HEK293 (cell line): ENCODE measurements around the gene VTN.

Experiments
- AEBP2 ChIP-seq: fragments of 450-650 bp; formaldehyde crosslinking; IDR thresholded peaks from 2 replicates; pipeline ENCODE4 v1.5.1; 2016; ENCODE audit warnings: missing biosample characterization, missing genetic modification characterization, borderline replicate concordance
- FEZF1 ChIP-seq: fragments of 450-650 bp; formaldehyde crosslinking; IDR thresholded peaks from 2 replicates; pipeline ENCODE4 v1.5.1; 2016; ENCODE audit warnings: missing biosample characterization, missing genetic modification characterization
- GLIS2 ChIP-seq: fragments of 450-650 bp; formaldehyde crosslinking; IDR thresholded peaks from 2 replicates; pipeline ENCODE4 v1.5.1; 2016; ENCODE audit warnings: missing biosample characterization, missing genetic modification characterization
- INSM2 ChIP-seq: fragments of 450-650 bp; formaldehyde crosslinking; IDR thresholded peaks from 2 replicates; pipeline ENCODE4 v1.5.1; 2016; ENCODE audit warnings: missing biosample characterization, missing genetic modification characterization
- PRDM2 ChIP-seq: fragments of 450-650 bp; formaldehyde crosslinking; IDR thresholded peaks from 2 replicates; pipeline ENCODE4 v1.5.1; 2016; ENCODE audit warnings: missing biosample characterization, missing genetic modification characterization, borderline replicate concordance
- PRDM6 ChIP-seq: fragments of 450-650 bp; formaldehyde crosslinking; IDR thresholded peaks from 2 replicates; pipeline ENCODE4 v1.5.1; 2017; ENCODE audit warnings: missing biosample characterization, missing genetic modification characterization
- ZBTB1 ChIP-seq: fragments of 450-650 bp; formaldehyde crosslinking; IDR thresholded peaks from 2 replicates; pipeline ENCODE4 v1.5.1; 2016; ENCODE audit warnings: missing biosample characterization, missing genetic modification characterization
- ZBTB17 ChIP-seq: fragments of 450-650 bp; formaldehyde crosslinking; IDR thresholded peaks from 2 replicates; pipeline ENCODE4 v1.5.1; 2016; ENCODE audit warnings: missing biosample characterization, missing genetic modification characterization
- ZBTB20 ChIP-seq: fragments of 450-650 bp; formaldehyde crosslinking; IDR thresholded peaks from 2 replicates; pipeline ENCODE4 v1.5.1; 2016; ENCODE audit warnings: missing biosample characterization, missing genetic modification characterization
- ZBTB44 ChIP-seq: fragments of 450-650 bp; IDR thresholded peaks from 2 replicates; pipeline ENCODE4 v1.5.1; 2018; ENCODE audit warnings: missing biosample characterization, mild to moderate bottlenecking, missing genetic modification characterization
- ZEB2 ChIP-seq: fragments of 450-650 bp; formaldehyde crosslinking; IDR thresholded peaks from 2 replicates; pipeline ENCODE4 v1.5.1; 2016; ENCODE audit warnings: missing biosample characterization, missing genetic modification characterization
- ZFP37 ChIP-seq: fragments of 450-650 bp; formaldehyde crosslinking; IDR thresholded peaks from 2 replicates; pipeline ENCODE4 v1.5.1; 2016; ENCODE audit warnings: missing biosample characterization, missing genetic modification characterization
- ZNF324 ChIP-seq: fragments of 450-650 bp; formaldehyde crosslinking; IDR thresholded peaks from 2 replicates; pipeline ENCODE4 v1.5.1; 2016; ENCODE audit warnings: missing biosample characterization, missing genetic modification characterization
- ZNF341 ChIP-seq: fragments of 450-650 bp; formaldehyde crosslinking; IDR thresholded peaks from 2 replicates; pipeline ENCODE4; 2016; ENCODE audit warnings: low read depth, missing biosample characterization, missing genetic modification characterization
- ZNF37A ChIP-seq: fragments of 450-650 bp; IDR thresholded peaks from 2 replicates; pipeline ENCODE4 v1.5.1; 2018; ENCODE audit warnings: missing biosample characterization, missing genetic modification characterization
- ZNF398 ChIP-seq: fragments of 450-650 bp; formaldehyde crosslinking; IDR thresholded peaks from 2 replicates; pipeline ENCODE4 v1.5.1; 2017; ENCODE audit warnings: missing biosample characterization, missing genetic modification characterization
- ZNF510 ChIP-seq: fragments of 450-650 bp; formaldehyde crosslinking; IDR thresholded peaks from 2 replicates; pipeline ENCODE4 v1.5.1; 2018; ENCODE audit warnings: mild to moderate bottlenecking, missing genetic modification characterization, missing biosample characterization; ENCODE audit not compliant: insufficient replicate concordance
- ZNF555 ChIP-seq: fragments of 450-650 bp; formaldehyde crosslinking; conservative IDR thresholded peaks from 2 replicates; pipeline ENCODE4 v1.5.1; 2017; ENCODE audit warnings: missing biosample characterization, mild to moderate bottlenecking, missing genetic modification characterization, inconsistent platforms
- ZNF596 ChIP-seq: fragments of 450-650 bp; IDR thresholded peaks from 2 replicates; pipeline ENCODE4 v1.5.0; 2018; ENCODE audit warnings: missing biosample characterization, mild to moderate bottlenecking, missing genetic modification characterization, moderate library complexity
- ZNF704 ChIP-seq: fragments of 450-650 bp; formaldehyde crosslinking; IDR thresholded peaks from 2 replicates; pipeline ENCODE4 v1.5.1; 2016; ENCODE audit warnings: missing biosample characterization, missing genetic modification characterization

VTN gene

GRCh38 chr17:28357061-28357900 is 12.8 kb downstream of the VTN start, which contains the start of gene POLDIP2 (continued):
- peak; percentile 17; the same call in 1 of the 2 replicates for TF ChIP-seq INSM2
- TF ChIP-seq ZNF596 (tag by site-specific recombination), result peak; percentile 19; the same call in 1 of the 2 replicates
- no peak for TF ChIP-seq ZNF555
- peak; percentile 68; the same call in 1 of the 2 replicates for TF ChIP-seq ZNF704 (tag by site-specific recombination)
- peak; percentile 29; the same call in 1 of the 2 replicates for TF ChIP-seq ZBTB1
- peak; percentile 42; the same call in 1 of the 2 replicates for TF ChIP-seq ZNF398
- peak; percentile 30; the same call in 1 of the 2 replicates for TF ChIP-seq ZNF341 (tag by site-specific recombination)
- TF ChIP-seq ZBTB44, result 0 out of 2 replicates have a peak, but pooled peaks have one; percentile 49
- TF ChIP-seq ZNF324, result peak; percentile 53; the same call in 1 of the 2 replicates
- no peak for TF ChIP-seq FEZF1
- peak; percentile 87 for TF ChIP-seq ZBTB17 (tag by site-specific recombination)
- peak; percentile 43; the same call in 1 of the 2 replicates for TF ChIP-seq ZFP37 (tag by site-specific recombination)
- no peak for TF ChIP-seq ZNF510
- no peak for TF ChIP-seq PRDM6 (tag by site-specific recombination)
- TF ChIP-seq GLIS2, result peak; percentile 53
- TF ChIP-seq ZBTB20 (tag by site-specific recombination), result peak; percentile 45; the same call in 1 of the 2 replicates
- TF ChIP-seq PRDM2 (tag by site-specific recombination), result no peak
- TF ChIP-seq ZNF37A (tag by site-specific recombination), result 0 out of 2 replicates have a peak, but pooled peaks have one; percentile 26
- no peak for TF ChIP-seq AEBP2 (tag by site-specific recombination)
- 0 out of 2 replicates have a peak, but pooled peaks have one; percentile 55 for TF ChIP-seq ZEB2 (tag by site-specific recombination)
